Tibial nerve (tissue), 4 donors: ENCODE results near the gene CELF3. TPM values are rescaled to one million over a fixed set of nuclear protein-coding genes. Genes with fewer than 3 reads are reported as not detected.
"Not testable (repeated sequence)": the region's sequence is repeated elsewhere in the genome, so short reads cannot be mapped to it uniquely, and the experiment has no call there.

Experiments
- DNase-seq, 2 donors: peaks; one replicate each; pipeline ENCODE4 v3.0.0-alpha.2; 2019; ENCODE audit warnings: low spot score in 2 of 2
- H3K27ac ChIP-seq, 4 donors: fragments of 200-600 bp; sonication (generic) in 3 of 4; one replicate each; pipeline ENCODE4 v1.5.1; 2017 to 2019; ENCODE audit warnings: mild to moderate bottlenecking in 1 of 4
- H3K27me3 ChIP-seq, 2 donors: fragments of 200-600 bp; sonication (generic) in 1 of 2; one replicate each; pipeline versions ENCODE4 v1.5.1 to v1.6.0; 2017 to 2019
- H3K36me3 ChIP-seq, 3 donors: fragments of 200-600 bp; sonication (generic); one replicate each; pipeline ENCODE4 v1.5.1; 2018 to 2019
- H3K4me1 ChIP-seq, 4 donors: fragments of 200-600 bp; sonication (generic) in 3 of 4; one replicate each; pipeline ENCODE4 v1.5.1; 2017 to 2019
- H3K4me3 ChIP-seq, 4 donors: fragments of 200-600 bp; sonication (generic) in 3 of 4; one replicate each; pipeline ENCODE4 v1.5.1; 2017 to 2019; ENCODE audit warnings: mild to moderate bottlenecking in 1 of 4, moderate library complexity in 1 of 4
- H3K9me3 ChIP-seq, 4 donors: fragments of 200-600 bp; sonication (generic) in 3 of 4; one replicate each; pipeline ENCODE4 v1.5.1; 2017 to 2019
- CTCF ChIP-seq, 5 experiments: fragments of 200-600 bp in 3 of 5; fragments of 450-650 bp in 2 of 5; sonication (generic) in 3 of 5; IDR thresholded peaks; one replicate each; pipeline ENCODE4 v1.5.1; 2016 to 2019; ENCODE audit warnings: antibody characterized with exemption in 5 of 5, mild to moderate bottlenecking in 3 of 5, moderate library complexity in 2 of 5
- EP300 ChIP-seq, 2 donors: sonication (generic); formaldehyde crosslinking; IDR thresholded peaks; one replicate each; pipeline ENCODE4 v1.6.1; 2017; ENCODE audit warnings: antibody characterized with exemption in 2 of 2, mild to moderate bottlenecking in 1 of 2
- POLR2A ChIP-seq, 2 donors: fragments of 450-650 bp; IDR thresholded peaks; one replicate each; pipeline ENCODE4 v1.6.1; 2017; ENCODE audit warnings: antibody characterized with exemption in 2 of 2, mild to moderate bottlenecking in 2 of 2, moderate library complexity in 2 of 2
- WGBS, 2 donors: methylation state at CpG; one replicate each; pipeline ENCODE4 v1.1.5; 2018; 5-methylcytosine and 5-hydroxymethylcytosine counted together
- total RNA-seq, 4 donors: library from RNA; depleted of rRNA; stranded (reverse); fragments of >200 nt; gene quantifications; one replicate each; pipeline ENCODE4 v1.1.0, GENCODE V29; 2016

Gene CELF3
- total RNA-seq, 4 donors from 2014 or later: not detected

- WGBS, 2 donors: 85 to 86% methylated on average over 2 of the region's 2 CpGs
- peaks cover 0 to 52% (median 0%) of the 10 kb centered on the region in 3 donors for H3K36me3 ChIP-seq
- H3K27ac ChIP-seq: no peak overlapping the region
- H3K4me3 ChIP-seq: no peak overlapping the region
- no peak for DNase-seq
- no peaks in the 10 kb centered on the region for H3K27me3 ChIP-seq
- no peaks in the 10 kb centered on the region for H3K9me3 ChIP-seq
- H3K4me1 ChIP-seq: no peaks in the 10 kb centered on the region
- TF ChIP-seq POLR2A (IDR thresholded peaks at IDR 0.05) (no peak), CTCF (IDR thresholded peaks at IDR 0.05) (no peak), EP300 (IDR thresholded peaks at IDR 0.05) (no peak)
Measured at GRCh38 chr1:151681923-151682322, 34.7 kb downstream of the CELF3 start.

- Histone ChIP-seq H3K4me1 (no peaks in the 10 kb centered on the region), H3K9me3 (no peaks in the 10 kb centered on the region), H3K27ac (no peak overlapping the region), H3K36me3 (peaks cover 0 to 49% (median 0%) of the 10 kb centered on the region in 3 donors), H3K4me3 (no peak overlapping the region), H3K27me3 (no peaks in the 10 kb centered on the region)
- WGBS, 2 donors: 49 to 60% methylated on average over 3 of the region's 3 CpGs
- TF ChIP-seq EP300 (IDR thresholded peaks at IDR 0.05) (no peak), POLR2A (IDR thresholded peaks at IDR 0.05) (no peak), CTCF (IDR thresholded peaks at IDR 0.05) (no peak)
- no peak for DNase-seq
Measured at GRCh38 chr1:151680826-151681225, 35.8 kb downstream of the CELF3 start.

- no peak for TF ChIP-seq EP300 (IDR thresholded peaks at IDR 0.05)
- no peak for TF ChIP-seq POLR2A (IDR thresholded peaks at IDR 0.05)
- no peak for TF ChIP-seq CTCF (IDR thresholded peaks at IDR 0.05)
- WGBS, 2 donors: 66 to 85% methylated on average over 4 of the region's 4 CpGs
- no peak overlapping the region for H3K4me3 ChIP-seq
Measured at GRCh38 chr1:151680391-151680790, 36.2 kb downstream of the CELF3 start.

GRCh38 chr1:151673407-151673806 lies 43.2 kb downstream of the CELF3 start:
- no peaks in the 10 kb centered on the region for H3K4me1 ChIP-seq
- TF ChIP-seq EP300 (IDR thresholded peaks at IDR 0.05): no peak
- no peak for TF ChIP-seq CTCF (IDR thresholded peaks at IDR 0.05)
- no peak for TF ChIP-seq POLR2A (IDR thresholded peaks at IDR 0.05)
- H3K27me3 ChIP-seq: no peaks in the 10 kb centered on the region
- no peak overlapping the region for H3K27ac ChIP-seq
- H3K4me3 ChIP-seq: no peak overlapping the region
- WGBS, 2 donors: 66 to 83% methylated on average over 1 of the region's 1 CpG
- H3K9me3 ChIP-seq: peaks cover 0 to 12% (median 2%) of the 10 kb centered on the region in 4 donors
- peaks cover 0 to 52% (median 0%) of the 10 kb centered on the region in 3 donors for H3K36me3 ChIP-seq
- no peak for DNase-seq

More at GRCh38 chr1:151680391-151680790, 36.2 kb downstream of the CELF3 start:
- Histone ChIP-seq H3K27me3 (no peaks in the 10 kb centered on the region), H3K9me3 (no peaks in the 10 kb centered on the region), H3K36me3 (peaks cover 0 to 45% (median 0%) of the 10 kb centered on the region in 3 donors), H3K27ac (no peak overlapping the region), H3K4me1 (no peaks in the 10 kb centered on the region)
- no peak for DNase-seq

GRCh38 chr1:151670036-151670675 lies 46.4 kb downstream of the CELF3 start:
- WGBS, 2 donors: 80 to 81% methylated on average over 2 of the region's 2 CpGs
- not testable (repeated sequence) for H3K27ac ChIP-seq
- peaks cover 0 to 55% (median 0%) of the 10 kb centered on the region in 3 donors for H3K36me3 ChIP-seq

More at GRCh38 chr1:151670036-151670675, 46.4 kb downstream of the CELF3 start:
- H3K4me1 ChIP-seq, H3K27me3 ChIP-seq, DNase-seq, H3K4me3 ChIP-seq: not testable (repeated sequence)
- H3K9me3 ChIP-seq: peaks cover 0 to 12% (median 2%) of the 10 kb centered on the region in 4 donors
